ENCODE measurements around the gene PASK. TPM values are rescaled to one million over a fixed set of nuclear protein-coding genes. Genes with fewer than 3 reads are reported as not detected.
A peak's percentile ranks its signal among the peaks of the same experiment; 100 is the strongest.

The PASK gene
- total and polyA plus RNA-seq, 2 donors = 26.9 to 42.2 TPM

DNA sequence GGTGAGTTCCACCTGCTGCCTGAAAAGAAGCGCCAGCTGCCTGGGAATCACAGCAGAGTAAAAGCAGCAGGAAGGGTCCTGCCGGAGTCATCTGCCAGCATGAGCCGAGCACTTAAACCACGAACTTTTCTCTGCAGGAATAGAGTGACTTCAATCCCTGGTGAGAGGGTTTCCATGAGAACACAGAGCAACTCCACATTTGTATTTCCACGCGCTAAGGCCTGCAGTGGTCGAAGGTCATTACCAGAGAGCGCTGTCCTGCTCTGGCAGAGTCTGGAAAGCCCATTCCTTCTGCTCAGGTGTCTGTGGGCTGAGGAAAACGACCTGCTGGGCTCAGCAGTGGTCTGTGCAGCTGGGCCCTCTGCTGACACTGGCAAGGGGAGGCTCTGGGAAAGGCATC, 6.7 kb downstream of the PASK start:
- no peak for DNase-seq (ENCODE audit: low read depth in 6 of 9, low spot score in 9 of 9)
- H3K9me3 ChIP-seq (ENCODE audit: control insufficient read depth in 2 of 2, insufficient read depth in 1 of 2, low read length in 1 of 2) = no peaks in the 10 kb centered on the region
- no peaks in the 10 kb centered on the region for H3K27me3 ChIP-seq (ENCODE audit: control insufficient read depth in 2 of 2, insufficient read depth in 1 of 2, low read length in 1 of 2)
- peaks cover 0 to 3% of the 10 kb centered on the region in 2 donors for H3K4me1 ChIP-seq (ENCODE audit: control insufficient read depth in 2 of 2, insufficient read depth in 2 of 2, low read length in 2 of 2)
- H3K27ac ChIP-seq (ENCODE audit: low read depth in 1 of 2, low read length in 1 of 2) = no peak overlapping the region
- no peak overlapping the region for H3K4me3 ChIP-seq (ENCODE audit: low read length in 2 of 2)
- 97% methylated on average over 9 of the region's 9 CpGs for WGBS
- H3K36me3 ChIP-seq (ENCODE audit: control insufficient read depth in 2 of 2, insufficient read depth in 2 of 2, low read length in 1 of 2) = peaks cover 6 to 32% of the 10 kb centered on the region in 2 donors

DNA sequence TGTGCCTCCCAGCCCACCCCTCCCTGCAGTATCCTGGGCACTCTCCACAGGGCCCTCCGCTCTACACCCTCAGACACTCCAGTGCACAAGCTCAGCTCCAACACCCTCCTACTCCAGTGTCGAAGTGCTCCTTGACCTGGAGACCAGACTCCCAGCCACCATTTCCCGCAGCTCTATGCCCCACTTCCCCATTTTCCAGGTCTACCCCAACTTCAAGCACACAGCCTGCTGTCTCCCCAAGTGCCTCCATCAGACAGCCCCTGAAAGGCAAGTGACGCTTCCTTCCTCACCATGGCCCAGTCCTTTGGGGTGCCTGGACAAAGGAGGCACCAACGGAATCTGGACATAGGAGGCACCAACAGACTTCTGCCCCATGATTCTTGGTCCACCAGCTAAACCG, 7.2 kb downstream of the PASK start:
- 99% methylated on average over 6 of the region's 6 CpGs for WGBS
- H3K27me3 ChIP-seq (ENCODE audit: control insufficient read depth in 2 of 2, insufficient read depth in 1 of 2, low read length in 1 of 2) = no peaks in the 10 kb centered on the region
- no peak for DNase-seq (ENCODE audit: low read depth in 6 of 9, low spot score in 9 of 9)
- H3K4me3 ChIP-seq (ENCODE audit: low read length in 2 of 2) = no peak overlapping the region
- H3K36me3 ChIP-seq (ENCODE audit: control insufficient read depth in 2 of 2, insufficient read depth in 2 of 2, low read length in 1 of 2) = peaks cover 10 to 37% of the 10 kb centered on the region in 2 donors
- no peaks in the 10 kb centered on the region for H3K4me1 ChIP-seq (ENCODE audit: control insufficient read depth in 2 of 2, insufficient read depth in 2 of 2, low read length in 2 of 2)
- no peak overlapping the region for H3K27ac ChIP-seq (ENCODE audit: low read depth in 1 of 2, low read length in 1 of 2)
- H3K9me3 ChIP-seq (ENCODE audit: control insufficient read depth in 2 of 2, insufficient read depth in 1 of 2, low read length in 1 of 2) = no peaks in the 10 kb centered on the region

DNA sequence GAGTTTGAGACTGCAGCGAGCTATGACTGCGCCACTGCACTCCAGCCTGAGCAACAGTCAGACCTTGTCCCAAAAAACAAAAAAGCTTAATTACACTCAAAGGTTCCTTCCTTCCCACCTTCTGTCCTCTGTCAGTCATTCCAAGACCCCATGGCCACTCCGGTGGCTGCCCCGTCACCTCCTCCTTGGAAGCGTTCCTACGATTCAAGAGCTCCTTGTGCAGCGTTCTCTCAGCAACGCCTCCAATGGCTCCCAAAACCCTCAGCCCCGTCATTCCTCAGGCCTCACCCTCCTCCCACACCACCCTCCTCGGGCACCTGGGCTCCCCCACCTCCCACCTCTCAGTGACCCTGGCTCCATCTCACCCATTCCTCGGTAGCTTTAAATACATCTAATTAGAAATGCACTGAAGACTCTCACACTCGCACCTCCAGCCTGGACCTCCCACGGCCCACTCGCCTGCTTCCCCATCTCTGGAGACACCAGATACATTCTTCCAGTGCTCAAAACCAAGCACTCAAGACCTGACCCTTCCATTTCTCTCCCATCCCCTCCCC, 8.0 kb downstream of the PASK start:
- H3K27ac ChIP-seq (ENCODE audit: low read depth in 1 of 2, low read length in 1 of 2) = peak overlapping the region in 1 of 2 donors; percentile 37
- H3K4me3 ChIP-seq (ENCODE audit: low read length in 2 of 2) = no peak overlapping the region
- no peak for DNase-seq (ENCODE audit: low read depth in 6 of 9, low spot score in 9 of 9)
- no peaks in the 10 kb centered on the region for H3K27me3 ChIP-seq (ENCODE audit: control insufficient read depth in 2 of 2, insufficient read depth in 1 of 2, low read length in 1 of 2)
- no peaks in the 10 kb centered on the region for H3K9me3 ChIP-seq (ENCODE audit: control insufficient read depth in 2 of 2, insufficient read depth in 1 of 2, low read length in 1 of 2)
- H3K36me3 ChIP-seq (ENCODE audit: control insufficient read depth in 2 of 2, insufficient read depth in 2 of 2, low read length in 1 of 2) = peaks cover 13 to 44% of the 10 kb centered on the region in 2 donors
- 97% methylated on average over 14 of the region's 14 CpGs for WGBS
- H3K4me1 ChIP-seq (ENCODE audit: control insufficient read depth in 2 of 2, insufficient read depth in 2 of 2, low read length in 2 of 2) = peaks cover 0 to 2% of the 10 kb centered on the region in 2 donors

GRCh38 chr2:241140445-241140840, 8.8 kb downstream of the PASK start:
- Histone ChIP-seq H3K36me3 (ENCODE audit: control insufficient read depth in 2 of 2, insufficient read depth in 2 of 2, low read length in 1 of 2) (peaks cover 20 to 50% of the 10 kb centered on the region in 2 donors), H3K9me3 (ENCODE audit: control insufficient read depth in 2 of 2, insufficient read depth in 1 of 2, low read length in 1 of 2) (no peaks in the 10 kb centered on the region), H3K4me3 (ENCODE audit: low read length in 2 of 2) (no peak overlapping the region), H3K27ac (ENCODE audit: low read depth in 1 of 2, low read length in 1 of 2) (no peak overlapping the region), H3K4me1 (ENCODE audit: control insufficient read depth in 2 of 2, insufficient read depth in 2 of 2, low read length in 2 of 2) (peaks cover 0 to 8% of the 10 kb centered on the region in 2 donors), H3K27me3 (ENCODE audit: control insufficient read depth in 2 of 2, insufficient read depth in 1 of 2, low read length in 1 of 2) (no peaks in the 10 kb centered on the region)
- WGBS = 93% methylated on average over 10 of the region's 10 CpGs
- DNase-seq (ENCODE audit: low read depth in 6 of 9, low spot score in 9 of 9) = no peak

DNA sequence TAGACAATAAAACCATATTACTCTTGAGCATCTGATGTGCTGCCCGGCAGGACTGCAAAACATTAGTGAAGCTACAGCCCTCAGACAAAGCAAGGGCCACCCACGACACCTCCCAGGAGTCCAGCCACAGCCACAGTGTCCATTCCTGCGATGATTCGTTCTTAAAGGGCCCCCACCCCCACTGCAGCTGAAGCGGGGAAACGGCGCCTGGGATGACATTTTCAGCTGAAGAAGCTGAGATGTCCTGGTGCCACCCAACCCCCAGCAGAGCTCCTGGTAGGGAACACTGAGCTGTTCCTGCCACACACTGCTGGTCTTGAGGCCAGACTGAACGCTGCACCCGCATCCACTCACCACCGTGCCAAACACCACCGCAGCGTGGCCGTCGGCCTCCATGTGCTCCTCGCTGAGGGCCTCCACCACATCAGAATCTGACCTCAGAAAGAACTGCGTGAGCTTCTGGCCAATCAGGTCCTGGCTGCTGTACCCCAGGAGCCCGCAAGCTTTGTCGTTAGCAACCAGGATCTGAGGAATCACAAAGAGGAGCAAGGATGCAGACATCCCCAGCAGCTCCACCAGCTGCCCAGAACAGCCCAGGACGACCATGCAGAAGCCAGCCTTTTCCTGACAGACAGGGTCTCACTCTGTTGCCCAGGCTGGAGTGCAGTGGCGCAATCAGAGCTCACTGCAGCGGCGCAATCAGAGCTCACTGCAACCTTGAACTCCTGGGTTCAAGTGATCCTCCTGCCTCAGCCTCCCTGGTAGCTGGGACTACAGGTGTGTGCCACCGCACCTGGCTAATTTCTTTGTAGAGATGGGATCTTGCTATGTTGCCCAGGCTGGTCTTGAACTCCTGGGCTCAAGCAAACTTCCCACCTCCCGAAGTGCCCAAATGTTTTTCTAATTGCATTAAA, 9.5 kb downstream of the PASK start:
- peaks cover 0 to 8% of the 10 kb centered on the region in 2 donors for H3K4me1 ChIP-seq (ENCODE audit: control insufficient read depth in 2 of 2, insufficient read depth in 2 of 2, low read length in 2 of 2)
- WGBS = 97% methylated on average over 24 of the region's 24 CpGs
- H3K9me3 ChIP-seq (ENCODE audit: control insufficient read depth in 2 of 2, insufficient read depth in 1 of 2, low read length in 1 of 2) = no peaks in the 10 kb centered on the region
- no peak overlapping the region for H3K27ac ChIP-seq (ENCODE audit: low read depth in 1 of 2, low read length in 1 of 2)
- H3K27me3 ChIP-seq (ENCODE audit: control insufficient read depth in 2 of 2, insufficient read depth in 1 of 2, low read length in 1 of 2) = no peaks in the 10 kb centered on the region
- peaks cover 26 to 56% of the 10 kb centered on the region in 2 donors for H3K36me3 ChIP-seq (ENCODE audit: control insufficient read depth in 2 of 2, insufficient read depth in 2 of 2, low read length in 1 of 2)
- no peak for DNase-seq (ENCODE audit: low read depth in 6 of 9, low spot score in 9 of 9)
- H3K4me3 ChIP-seq (ENCODE audit: low read length in 2 of 2) = no peak overlapping the region

- Histone ChIP-seq H3K27ac (ENCODE audit: low read depth in 1 of 2, low read length in 1 of 2) (no peak overlapping the region), H3K36me3 (ENCODE audit: control insufficient read depth in 2 of 2, insufficient read depth in 2 of 2, low read length in 1 of 2) (peaks cover 26 to 54% of the 10 kb centered on the region in 2 donors), H3K4me3 (ENCODE audit: low read length in 2 of 2) (no peak overlapping the region), H3K9me3 (ENCODE audit: control insufficient read depth in 2 of 2, insufficient read depth in 1 of 2, low read length in 1 of 2) (no peaks in the 10 kb centered on the region), H3K4me1 (ENCODE audit: control insufficient read depth in 2 of 2, insufficient read depth in 2 of 2, low read length in 2 of 2) (peaks cover 0 to 8% of the 10 kb centered on the region in 2 donors), H3K27me3 (ENCODE audit: control insufficient read depth in 2 of 2, insufficient read depth in 1 of 2, low read length in 1 of 2) (no peaks in the 10 kb centered on the region)
- WGBS = 98% methylated on average over 16 of the region's 16 CpGs
- no peak for DNase-seq (ENCODE audit: low read depth in 6 of 9, low spot score in 9 of 9)
Measured at GRCh38 chr2:241138471-241138870, 10.8 kb downstream of the PASK start.

GRCh38 chr2:241137276-241138190, 11.7 kb downstream of the PASK start:
- Histone ChIP-seq H3K27me3 (ENCODE audit: control insufficient read depth in 2 of 2, insufficient read depth in 1 of 2, low read length in 1 of 2) (no peaks in the 10 kb centered on the region), H3K4me3 (ENCODE audit: low read length in 2 of 2) (no peak overlapping the region), H3K27ac (ENCODE audit: low read depth in 1 of 2, low read length in 1 of 2) (no peak overlapping the region), H3K36me3 (ENCODE audit: control insufficient read depth in 2 of 2, insufficient read depth in 2 of 2, low read length in 1 of 2) (peaks cover 26 to 51% of the 10 kb centered on the region in 2 donors), H3K4me1 (ENCODE audit: control insufficient read depth in 2 of 2, insufficient read depth in 2 of 2, low read length in 2 of 2) (peaks cover 0 to 8% of the 10 kb centered on the region in 2 donors), H3K9me3 (ENCODE audit: control insufficient read depth in 2 of 2, insufficient read depth in 1 of 2, low read length in 1 of 2) (no peaks in the 10 kb centered on the region)
- no peak for DNase-seq (ENCODE audit: low read depth in 6 of 9, low spot score in 9 of 9)
- WGBS = 92% methylated on average over 24 of the region's 24 CpGs

GRCh38 chr2:241136661-241137260, 12.5 kb downstream of the PASK start:
- no peaks in the 10 kb centered on the region for H3K9me3 ChIP-seq (ENCODE audit: control insufficient read depth in 2 of 2, insufficient read depth in 1 of 2, low read length in 1 of 2)
- 97% methylated on average over 25 of the region's 25 CpGs for WGBS
- H3K4me1 ChIP-seq (ENCODE audit: control insufficient read depth in 2 of 2, insufficient read depth in 2 of 2, low read length in 2 of 2) = peaks cover 0 to 8% of the 10 kb centered on the region in 2 donors
- DNase-seq (ENCODE audit: low read depth in 6 of 9, low spot score in 9 of 9) = no peak
- peak overlapping the region in 1 of 2 donors; percentile 26 for H3K27ac ChIP-seq (ENCODE audit: low read depth in 1 of 2, low read length in 1 of 2)
- H3K36me3 ChIP-seq (ENCODE audit: control insufficient read depth in 2 of 2, insufficient read depth in 2 of 2, low read length in 1 of 2) = peaks cover 24 to 45% of the 10 kb centered on the region in 2 donors
- H3K27me3 ChIP-seq (ENCODE audit: control insufficient read depth in 2 of 2, insufficient read depth in 1 of 2, low read length in 1 of 2) = no peaks in the 10 kb centered on the region
- no peak overlapping the region for H3K4me3 ChIP-seq (ENCODE audit: low read length in 2 of 2)
